Osteoblast (primary cell): ENCODE measurements around the gene CTDSP2. TPM values are rescaled to one million over a fixed set of nuclear protein-coding genes. Genes with fewer than 3 reads are reported as not detected.

ENCODE experiments used
- DNase-seq: peaks from one replicate; pipeline ENCODE4 v3.0.0; 2011; ENCODE audit warnings: low spot score, mixed read lengths; ENCODE audit not compliant: insufficient read length; ENCODE audit errors: missing footprints
- H2AFZ ChIP-seq: 2 replicates; pipeline ENCODE4 v1.6.0; 2011; ENCODE audit warnings: mild to moderate bottlenecking, low read length
- H3K27ac ChIP-seq: 2 replicates; pipeline ENCODE4 v1.5.1; 2011; ENCODE audit warnings: mild to moderate bottlenecking, low read depth, low read length, moderate library complexity
- H3K27me3 ChIP-seq: 2 replicates; pipeline ENCODE4 v1.6.0; 2012; ENCODE audit warnings: mild to moderate bottlenecking, control low read depth, inconsistent platforms, low read length, moderate library complexity; ENCODE audit not compliant: insufficient read depth
- H3K36me3 ChIP-seq: 2 replicates; pipeline ENCODE4 v1.5.1; 2011; ENCODE audit warnings: mild to moderate bottlenecking, low read length, control low read depth, moderate library complexity; ENCODE audit not compliant: insufficient read depth
- H3K4me1 ChIP-seq: 2 replicates; pipeline ENCODE4 v1.5.1; 2011; ENCODE audit warnings: mild to moderate bottlenecking, low read length, control low read depth, moderate library complexity; ENCODE audit not compliant: insufficient read depth
- H3K4me2 ChIP-seq: 2 replicates; pipeline ENCODE4 v1.6.0; 2011; ENCODE audit warnings: mild to moderate bottlenecking, low read length; ENCODE audit not compliant: insufficient read depth
- H3K4me3 ChIP-seq: fragments of 200-600 bp; sonication (generic); 3 replicates; pipeline ENCODE4 v1.5.1; 2012; ENCODE audit warnings: mild to moderate bottlenecking, low read length, inconsistent platforms; ENCODE audit not compliant: insufficient read depth
- H3K79me2 ChIP-seq: 2 replicates; pipeline ENCODE4 v1.6.0; 2012; ENCODE audit warnings: mild to moderate bottlenecking, low read length, control low read depth, inconsistent platforms; ENCODE audit not compliant: insufficient read depth
- H3K9me3 ChIP-seq: 2 replicates; pipeline ENCODE4 v1.5.1; 2011; ENCODE audit warnings: low read depth, low read length, control low read depth
- H4K20me1 ChIP-seq: 2 replicates; pipeline ENCODE4 v1.6.0; 2012; ENCODE audit warnings: mild to moderate bottlenecking, low read length, control low read depth; ENCODE audit not compliant: insufficient read depth
- CTCF ChIP-seq: IDR thresholded peaks from 2 replicates; pipeline ENCODE4 v1.5.1; 2011; ENCODE audit warnings: mild to moderate bottlenecking, low read depth, low read length, moderate library complexity; ENCODE audit errors: extremely low read depth
- total RNA-seq: library from RNA; depleted of rRNA; stranded (reverse); fragments of >200 nt; gene quantifications from 2 replicates; pipeline ENCODE4 v1.2.3, GENCODE V29; 2012

CTDSP2 gene
- total RNA-seq, 1 donor: 116 TPM

- no peaks in the 10 kb centered on the region for H3K36me3 ChIP-seq
- no peak overlapping the region for H3K4me2 ChIP-seq
- DNase-seq: peak; percentile 46
- H3K4me1 ChIP-seq: peaks cover 18% of the 10 kb centered on the region
- no peaks in the 10 kb centered on the region for H3K9me3 ChIP-seq
- no peaks in the 10 kb centered on the region for H3K27me3 ChIP-seq
- peak overlapping the region; percentile 8 for H2AFZ ChIP-seq
- no peak overlapping the region for H3K27ac ChIP-seq
- no peaks in the 10 kb centered on the region for H4K20me1 ChIP-seq
- H3K4me3 ChIP-seq: no peak overlapping the region
- TF ChIP-seq CTCF: no peak
- H3K79me2 ChIP-seq: no peaks in the 10 kb centered on the region
Measured at GRCh38 chr12:57868851-57869268, 22.3 kb upstream of the CTDSP2 start.

DNA sequence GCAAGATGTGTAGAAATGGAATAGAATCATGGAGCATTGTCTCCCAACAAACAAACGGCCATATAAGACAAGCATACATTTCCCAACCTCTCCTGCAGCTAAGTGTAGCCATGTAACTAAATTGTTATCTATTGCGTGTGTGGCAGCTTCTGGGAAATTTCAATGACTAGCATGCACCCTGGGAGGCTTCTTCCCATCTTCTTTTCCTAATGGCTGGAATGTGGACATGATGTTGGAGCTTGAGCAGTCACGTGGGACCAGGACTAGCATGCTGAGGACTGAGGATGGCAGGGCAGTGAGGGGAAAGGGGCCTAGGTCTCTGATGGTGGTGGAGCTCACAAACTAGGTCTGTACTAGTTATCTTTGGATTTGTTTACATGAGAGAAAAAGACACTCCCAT is 21.7 kb upstream of the CTDSP2 start:
- Histone ChIP-seq H3K4me2 (no peak overlapping the region), H3K9me3 (no peaks in the 10 kb centered on the region), H3K79me2 (no peaks in the 10 kb centered on the region), H3K27ac (no peak overlapping the region), H4K20me1 (no peaks in the 10 kb centered on the region), H3K36me3 (no peaks in the 10 kb centered on the region), H3K27me3 (no peaks in the 10 kb centered on the region), H3K4me1 (peaks cover 19% of the 10 kb centered on the region), H3K4me3 (no peak overlapping the region), H2AFZ (no peak overlapping the region)
- TF ChIP-seq CTCF: no peak
- DNase-seq: no peak

- Histone ChIP-seq H3K4me3 (no peak overlapping the region), H3K4me2 (no peak overlapping the region), H3K27ac (no peak overlapping the region), H3K27me3 (no peaks in the 10 kb centered on the region), H4K20me1 (no peaks in the 10 kb centered on the region), H3K36me3 (no peaks in the 10 kb centered on the region), H2AFZ (no peak overlapping the region), H3K9me3 (no peaks in the 10 kb centered on the region), H3K4me1 (peaks cover 19% of the 10 kb centered on the region), H3K79me2 (no peaks in the 10 kb centered on the region)
- no peak for DNase-seq
- no peak for TF ChIP-seq CTCF
Measured at GRCh38 chr12:57866308-57867019, 19.9 kb upstream of the CTDSP2 start.

DNA sequence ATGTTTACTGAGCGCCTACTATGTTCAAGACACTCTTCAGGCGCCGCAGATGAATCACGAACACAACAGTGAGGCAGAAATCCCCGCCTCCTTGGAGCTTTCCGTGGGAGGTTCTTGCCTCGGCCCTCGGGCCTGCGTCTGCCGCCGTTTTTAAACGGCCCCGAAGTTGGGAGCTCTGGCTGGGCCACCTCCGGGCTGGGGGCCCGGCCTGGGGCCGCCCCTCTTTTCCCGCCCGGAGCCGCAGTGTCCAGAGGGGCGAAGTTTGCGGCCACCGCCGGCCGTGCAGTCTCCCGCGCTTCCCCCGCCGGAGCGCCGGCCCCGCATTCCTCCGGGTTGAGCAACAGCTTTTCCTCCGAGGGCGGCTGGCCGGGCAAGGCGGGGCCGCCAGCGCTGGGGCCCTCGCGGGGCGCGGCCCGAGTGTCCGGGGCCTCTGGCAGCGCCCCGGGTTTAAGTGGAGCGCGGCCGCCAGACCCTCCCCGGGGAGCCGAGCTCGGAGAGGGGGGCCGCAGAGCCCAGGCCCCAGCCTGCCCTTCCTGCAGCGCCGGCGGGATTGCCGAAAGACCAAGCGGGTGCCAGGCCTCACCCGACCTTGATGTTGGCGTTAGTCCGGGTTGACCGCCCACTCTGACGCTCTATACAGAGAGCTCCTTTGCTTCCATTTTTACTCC is 18.7 kb upstream of the CTDSP2 start:
- Histone ChIP-seq H3K79me2 (no peaks in the 10 kb centered on the region), H3K4me2 (peak overlapping the region; percentile 87), H3K4me3 (peak overlapping the region; percentile 75), H3K27ac (peak overlapping the region; percentile 88), H4K20me1 (no peaks in the 10 kb centered on the region), H3K36me3 (no peaks in the 10 kb centered on the region), H3K9me3 (no peaks in the 10 kb centered on the region), H3K27me3 (no peaks in the 10 kb centered on the region), H2AFZ (peak overlapping the region; percentile 82), H3K4me1 (peaks cover 19% of the 10 kb centered on the region)
- peak; percentile 99 for DNase-seq
- TF ChIP-seq CTCF: no peak
